ENCODE results near the gene MYH7B. TPM values are rescaled to one million over a fixed set of nuclear protein-coding genes. Genes with fewer than 3 reads are reported as not detected.

MYH7B gene
- total and polyA plus RNA-seq, 2 experiments from 2014 or later = 73.2 to 112 TPM

DNA sequence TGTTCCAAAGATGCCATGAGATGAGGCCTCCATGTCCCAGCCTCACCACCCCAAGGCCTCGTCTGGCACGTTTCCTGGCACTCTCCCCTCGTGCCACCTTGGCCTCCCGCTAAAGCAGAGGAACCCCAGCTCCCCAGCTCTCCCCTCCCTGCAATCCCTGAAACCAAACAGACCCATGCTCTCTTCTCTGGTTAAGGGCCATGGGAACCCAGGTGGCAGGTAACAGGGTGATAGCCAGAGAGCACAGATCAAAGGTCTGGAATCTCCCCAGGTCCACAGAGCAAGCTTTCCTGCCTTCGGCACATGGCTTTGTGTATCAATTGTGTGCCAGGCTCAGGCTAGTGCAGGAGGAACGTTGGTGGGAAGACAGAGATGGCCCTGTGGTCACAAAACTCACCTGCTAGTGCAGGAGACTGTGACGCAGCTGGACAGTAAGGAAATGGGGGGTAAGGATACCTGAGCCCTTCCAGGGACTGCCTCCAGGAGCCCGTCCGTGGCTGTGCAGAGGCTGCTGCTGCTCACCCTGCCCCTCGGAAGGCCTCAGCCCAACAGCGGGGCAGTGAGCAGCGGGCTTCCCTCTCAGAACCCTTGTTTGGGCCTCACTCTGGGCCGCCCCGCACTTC is 39.0 kb downstream of the MYH7B start:
- Histone ChIP-seq H3K27me3 (no peaks in the 10 kb centered on the region), H3K9me3 (ENCODE audit: low read depth) (no peaks in the 10 kb centered on the region), H3K27ac (peak overlapping the region; percentile 10), H3K4me1 (ENCODE audit: low read depth) (no peaks in the 10 kb centered on the region), H3K4me3 (no peak overlapping the region), H3K36me3 (peaks cover 59% of the 10 kb centered on the region)
- no peak for TF ChIP-seq CTCF (IDR thresholded peaks at IDR 0.05; ENCODE audit: low read depth, low read length)
- DNase-seq (ENCODE audit: low read depth in 1 of 2, low spot score in 1 of 2) = no peak

DNA sequence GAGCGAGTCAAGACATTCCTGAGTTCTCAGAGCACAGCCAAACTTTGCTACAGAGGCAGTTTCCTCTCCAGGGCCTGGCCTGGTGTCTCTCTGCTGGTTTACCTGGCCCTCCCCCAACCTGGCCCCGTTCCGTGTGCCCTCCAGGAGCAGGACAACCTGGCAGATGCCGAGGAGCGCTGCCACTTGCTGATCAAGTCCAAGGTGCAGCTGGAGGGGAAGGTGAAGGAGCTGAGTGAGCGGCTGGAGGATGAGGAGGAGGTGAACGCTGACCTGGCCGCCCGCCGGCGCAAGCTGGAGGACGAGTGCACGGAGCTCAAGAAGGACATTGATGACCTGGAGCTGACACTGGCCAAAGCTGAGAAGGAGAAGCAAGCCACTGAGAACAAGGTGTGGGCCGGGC is 39.5 kb downstream of the MYH7B start:
- Histone ChIP-seq H3K27me3 (no peaks in the 10 kb centered on the region), H3K36me3 (peaks cover 65% of the 10 kb centered on the region)

GRCh38 chr20:34995696-34996095 is 40.0 kb downstream of the MYH7B start:
- no peaks in the 10 kb centered on the region for H3K9me3 ChIP-seq (ENCODE audit: low read depth)
- H3K27me3 ChIP-seq = no peaks in the 10 kb centered on the region
- no peak for TF ChIP-seq CTCF (IDR thresholded peaks at IDR 0.05; ENCODE audit: low read depth, low read length)
- H3K4me3 ChIP-seq = no peak overlapping the region
- no peaks in the 10 kb centered on the region for H3K4me1 ChIP-seq (ENCODE audit: low read depth)
- DNase-seq (ENCODE audit: low read depth in 1 of 2, low spot score in 1 of 2) = no peak
- H3K27ac ChIP-seq = no peak overlapping the region
- H3K36me3 ChIP-seq = peaks cover 70% of the 10 kb centered on the region

More for the DNA sequence above, 39.5 kb downstream of the MYH7B start:
- no peak overlapping the region for H3K4me3 ChIP-seq
- no peak for TF ChIP-seq CTCF (IDR thresholded peaks at IDR 0.05; ENCODE audit: low read depth, low read length)
- no peak for DNase-seq (ENCODE audit: low read depth in 1 of 2, low spot score in 1 of 2)
- no peaks in the 10 kb centered on the region for H3K9me3 ChIP-seq (ENCODE audit: low read depth)
- no peaks in the 10 kb centered on the region for H3K4me1 ChIP-seq (ENCODE audit: low read depth)
- no peak overlapping the region for H3K27ac ChIP-seq

- no peak overlapping the region for H3K4me3 ChIP-seq
- no peaks in the 10 kb centered on the region for H3K9me3 ChIP-seq (ENCODE audit: low read depth)
- TF ChIP-seq CTCF (IDR thresholded peaks at IDR 0.05; ENCODE audit: low read depth, low read length) = no peak
- no peaks in the 10 kb centered on the region for H3K27me3 ChIP-seq
- peaks cover 71% of the 10 kb centered on the region for H3K36me3 ChIP-seq
- H3K4me1 ChIP-seq (ENCODE audit: low read depth) = no peaks in the 10 kb centered on the region
- no peak for DNase-seq (ENCODE audit: low read depth in 1 of 2, low spot score in 1 of 2)
- no peak overlapping the region for H3K27ac ChIP-seq
Observed at GRCh38 chr20:34996243-34997028, 40.8 kb downstream of the MYH7B start.

- Histone ChIP-seq H3K27ac (peak overlapping the region; percentile 38), H3K27me3 (no peaks in the 10 kb centered on the region), H3K4me3 (no peak overlapping the region), H3K36me3 (peaks cover 74% of the 10 kb centered on the region), H3K4me1 (ENCODE audit: low read depth) (no peaks in the 10 kb centered on the region), H3K9me3 (ENCODE audit: low read depth) (no peaks in the 10 kb centered on the region)
- peak in 1 of 2 donors; percentile 63 for DNase-seq (ENCODE audit: low read depth in 1 of 2, low spot score in 1 of 2)
- no peak for TF ChIP-seq CTCF (IDR thresholded peaks at IDR 0.05; ENCODE audit: low read depth, low read length)
Observed at GRCh38 chr20:34997131-34997561, 41.5 kb downstream of the MYH7B start.

All from cardiac muscle cell (in vitro differentiated cells and primary cell).